ENCODE results near the gene ELOVL7. TPM values are rescaled to one million over a fixed set of nuclear protein-coding genes. Genes with fewer than 3 reads are reported as not detected.

ELOVL7 gene
- polyA plus RNA-seq (2011; rRNA removed), result 11.7 and 12.3 TPM in 2 replicates
- polyA plus RNA-seq (2012; cell fraction: cytosol; rRNA removed), result 2.6 and 2.8 TPM in 2 replicates
- 2.4 and 3.3 TPM in 2 replicates for polyA plus RNA-seq (2012; cell fraction: nucleus; rRNA removed)
- 8.2 to 9.1 TPM (median 8.3 TPM) in 3 replicates for polyA plus RNA-seq (2017; fragmentation: RNase III; extraction: RNeasy Plus Mini Kit Qiagen cat#74134 plus additional on column Dnase treatment)
- 6.2 and 8.2 TPM in 2 replicates for polyA minus RNA-seq (2011; rRNA and poly(A)+ RNA removed)

- no peak for FAIRE-seq
- ChIA-PET POLR2A (interaction anchor here (1.0 kb wide), 1 partner anchor 156 kb away, joined by 3 read pairs; no protein-coding TSS in a partner anchor), CTCF (interaction anchor here (0.6 to 2.8 kb wide), 9 partner anchors 10 to 238 kb away, joined by 3 to 17 read pairs (median 5); partner anchors contain the start of gene DEPDC1B)
- Histone ChIP-seq H3K27ac (peak within 1 kb of the TSS; percentile 75 to 88), H3K4me3 (peak within 1 kb of the TSS; percentile 97), H3K4me2 (peak within 1 kb of the TSS; percentile 86), H3K4me1 (peaks cover 6% of the 10 kb centered on the region; the same call in 1 of the 3 replicates), H3K9me3 (no peaks in the 10 kb centered on the region)
- TF ChIP-seq FOSL2 (IDR thresholded peaks at IDR 0.05) (no peak), FOSL2 (CRISPR knock-in tag; IDR thresholded peaks at IDR 0.05) (peak; percentile 76), REST (IDR thresholded peaks at IDR 0.05) (no peak), POLR2AphosphoS2 (conservative IDR thresholded peaks at IDR 0.05; ENCODE audit: low read length) (no peak), BCL3 (IDR thresholded peaks at IDR 0.05) (0 out of 3 replicates have a peak, but pooled peaks have one; percentile 29), RAD21 (conservative IDR thresholded peaks at IDR 0.05 in 1 of 2, IDR thresholded peaks at IDR 0.05 in 1 of 2) (peak; percentile 20 to 58; a peak in 4 of 5 replicates), ZC3H11A (IDR thresholded peaks at IDR 0.05) (no peak), SMC3 (IDR thresholded peaks at IDR 0.05) (peak; percentile 61; the same call in 2 of the 3 replicates), ELK1 (IDR thresholded peaks at IDR 0.05; ENCODE audit: low read depth, low read length) (no peak), ZNF302 (CRISPR knock-in tag; IDR thresholded peaks at IDR 0.05) (no peak), KDM5A (IDR thresholded peaks at IDR 0.05) (no peak), MAFK (IDR thresholded peaks at IDR 0.05; ENCODE audit: partially characterized antibody) (no peak), JUNB (IDR thresholded peaks at IDR 0.05) (no peak), CBX8 (IDR thresholded peaks at IDR 0.05) (no peak), PHF8 (IDR thresholded peaks at IDR 0.05; ENCODE audit: borderline replicate concordance, low read depth) (peak; percentile 58), PBX3 (IDR thresholded peaks at IDR 0.05) (no peak), CTCF (IDR thresholded peaks at IDR 0.05) (peak; percentile 52), JUN (IDR thresholded peaks at IDR 0.05) (peak in 1 of 2 experiments; percentile 64; a peak in 3 of 5 replicates), HOXA7 (CRISPR knock-in tag; IDR thresholded peaks at IDR 0.05) (no peak)
- peak; percentile 90 to 94 for ATAC-seq
- WGBS (ENCODE audit: missing lambda C conversion rate), result 2% methylated on average over 45 of the region's 87 CpGs
- peak; percentile 56 to 70 for DNase-seq (ENCODE audit: low read depth in 1 of 2, low spot score in 1 of 2)
Observed at GRCh38 chr5:60843936-60844905, at the start of gene ELOVL7. ELOVL7 (minus strand) TSS chr5:60844269; CDS start chr5:60787397, 56,872 bp downstream.

All from A549 (cell line).